ENCODE measurements around the gene OR13A1. TPM values are rescaled to one million over a fixed set of nuclear protein-coding genes. Genes with fewer than 3 reads are reported as not detected.
"Not testable (repeated sequence)": the region's sequence is repeated elsewhere in the genome, so short reads cannot be mapped to it uniquely, and the experiment has no call there.

Gene OR13A1
- total RNA-seq, 1 experiment from 2014 or later: 0.15 TPM

DNA sequence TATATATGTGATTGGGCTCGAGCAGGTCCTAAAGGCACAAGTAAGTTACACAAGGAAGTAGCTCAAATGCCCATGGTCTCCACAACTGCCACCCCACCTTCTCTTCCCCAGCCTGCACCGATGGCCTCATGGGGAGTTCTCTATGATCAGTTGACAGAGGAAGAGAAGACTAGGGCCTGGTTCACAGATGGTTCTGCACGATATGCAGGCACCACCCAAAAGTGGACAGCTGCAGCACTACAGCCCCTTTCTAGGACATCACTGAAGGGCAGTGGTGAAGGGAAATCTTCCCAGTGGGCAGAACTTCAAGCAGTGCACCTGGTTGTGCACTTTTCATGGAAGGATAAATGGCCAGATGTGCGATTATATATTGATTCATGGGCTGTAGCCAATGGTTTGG is 25.0 kb upstream of the OR13A1 start:
- no CpG with 5 or more reads among the region's 4 CpGs for WGBS (ENCODE audit: extremely low coverage, insufficient read length, low lambda C conversion rate)

More for the DNA sequence above, 25.0 kb upstream of the OR13A1 start:
- H3K27ac Mint-ChIP-seq; H2BK120ac ChIP-seq (ENCODE audit: low read depth, low read length, poor library complexity, severe bottlenecking); H4K20me1 ChIP-seq (ENCODE audit: control insufficient read depth, insufficient read depth, insufficient read length); H3K4me1 Mint-ChIP-seq; H2BK5ac ChIP-seq (ENCODE audit: insufficient read length, low read length); H3K23ac ChIP-seq (ENCODE audit: insufficient read length, low read depth, low read length); H3K27me3 ChIP-seq (ENCODE audit: insufficient read depth, low read length); H3K56ac ChIP-seq (ENCODE audit: insufficient read length, low read depth, low read length); H2BK15ac ChIP-seq (ENCODE audit: low read depth, low read length); DNase-seq; H2AFZ ChIP-seq (ENCODE audit: low read length); H3K79me2 ChIP-seq (ENCODE audit: insufficient read depth, low read length); H3K4me1 ChIP-seq (ENCODE audit: insufficient read depth, low read length); H4K5ac ChIP-seq (ENCODE audit: insufficient read length, low read depth, low read length); H3K79me1 ChIP-seq (ENCODE audit: insufficient read depth, low read depth, low read length, poor library complexity, severe bottlenecking); H3K9ac ChIP-seq (ENCODE audit: extremely low read depth, insufficient read length, low read length); H3K36me3 Mint-ChIP-seq (ENCODE audit: insufficient read depth in 1 of 3, low read depth in 3 of 3); H2AK5ac ChIP-seq (ENCODE audit: insufficient read length, low read length); H3K4me3 Mint-ChIP-seq; H4K91ac ChIP-seq (ENCODE audit: insufficient read length, low read depth, low read length); H3T11ph ChIP-seq (ENCODE audit: low read length); H3K27ac ChIP-seq (ENCODE audit: insufficient read length, low read depth, low read length); H3K4me2 ChIP-seq (ENCODE audit: insufficient read depth, insufficient read length, low read length); H2BK20ac ChIP-seq (ENCODE audit: low read depth, low read length, poor library complexity, severe bottlenecking); H3K4ac ChIP-seq (ENCODE audit: low read depth, low read length); H3K18ac ChIP-seq (ENCODE audit: insufficient read length, low read depth, low read length); H4K8ac ChIP-seq (replicated peaks; ENCODE audit: insufficient read length, low read depth, low read length); H3K14ac ChIP-seq (ENCODE audit: insufficient read depth, low read length); H2BK12ac ChIP-seq (ENCODE audit: insufficient read length, low read depth, low read length); H3K23me2 ChIP-seq (ENCODE audit: insufficient read length, low read depth, low read length, poor library complexity, severe bottlenecking); H3K9me3 ChIP-seq (ENCODE audit: control insufficient read depth, low read depth, low read length): not testable (repeated sequence)
- Mint-ChIP-seq H3K9me3 (peaks cover 34 to 51% of the 10 kb centered on the region in 2 experiments), H3K27me3 (ENCODE audit: low read depth) (peaks cover 12% of the 10 kb centered on the region)
